GM12891 (cell line): ENCODE results near the gene GNB1.

Source experiments
- PAX5 ChIP-seq: IDR thresholded peaks from 2 replicates; pipeline ENCODE4 v1.6.1; 2011; ENCODE audit warnings: low read length, moderate library complexity, mild to moderate bottlenecking; ENCODE audit not compliant: insufficient read depth, severe bottlenecking
- POLR2A ChIP-seq: IDR thresholded peaks from 2 replicates; pipeline ENCODE4 v1.6.1; 2011; ENCODE audit warnings: low read depth, low read length, control low read depth
- POLR2AphosphoS5 ChIP-seq: IDR thresholded peaks from 2 replicates; pipeline ENCODE4 v1.6.1; 2011; ENCODE audit warnings: low read depth, low read length, control low read depth
- SPI1 ChIP-seq: IDR thresholded peaks from 2 replicates; pipeline ENCODE4 v1.6.1; 2011; ENCODE audit warnings: low read depth, low read length, control low read depth
- TAF1 ChIP-seq: IDR thresholded peaks from 2 replicates; pipeline ENCODE4 v1.6.1; 2011; ENCODE audit warnings: low read depth, low read length, control low read depth

DNA sequence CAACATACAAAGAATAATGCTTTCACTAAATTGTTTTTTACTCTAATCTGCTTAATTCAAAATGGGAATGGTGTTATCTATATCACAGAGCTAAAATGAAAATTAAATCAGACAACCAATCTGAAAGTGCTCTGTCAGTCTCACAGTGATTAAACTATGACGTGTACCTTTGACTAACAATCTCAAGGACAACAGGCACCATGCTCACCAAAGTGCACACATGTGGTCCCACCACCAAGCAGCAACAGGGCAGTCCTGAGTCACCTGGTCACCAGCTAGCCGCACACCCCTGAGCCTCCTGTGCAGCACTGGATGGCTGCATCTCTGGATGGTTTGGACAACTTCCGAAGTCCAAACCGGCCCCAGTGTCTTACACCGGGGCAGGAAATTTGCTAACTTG is 58.1 kb downstream of the GNB1 start:
- no peak for TF ChIP-seq POLR2AphosphoS5
- no peak for TF ChIP-seq POLR2A
- no peak for TF ChIP-seq PAX5
- no peak for TF ChIP-seq TAF1
- no peak for TF ChIP-seq SPI1
